Loucy (cell line): Measurements from ENCODE around the gene ATG4D.

Experiments used
- CTCF ChIP-seq: fragments of 200-600 bp; sonication (generic); conservative IDR thresholded peaks from 2 replicates; pipeline ENCODE4 v1.5.1; 2014; ENCODE audit warnings: mild to moderate bottlenecking, antibody characterized with exemption, low read length
- EZH2phosphoT487 ChIP-seq: fragments of 200-600 bp; IDR thresholded peaks from 2 replicates; pipeline ENCODE4 v1.6.1; 2018; ENCODE audit warnings: antibody characterized with exemption, mild to moderate bottlenecking, moderate library complexity, borderline replicate concordance

GRCh38 chr19:10516064-10516385 is 27.7 kb upstream of the ATG4D start:
- TF ChIP-seq CTCF (no peak), EZH2phosphoT487 (no peak)
